HG03442 (cell line): ENCODE data around the gene APLN.
A peak's percentile ranks its signal among the peaks of the same experiment; 100 is the strongest.

Source experiments
- ATAC-seq: cut with Tn5 transposase; IDR thresholded peaks from one replicate; pipeline ENCODE4 v1.9.1; 2021; ENCODE audit warnings: mild to moderate bottlenecking, moderate library complexity; ENCODE audit not compliant: unreplicated experiment

The APLN gene

DNA sequence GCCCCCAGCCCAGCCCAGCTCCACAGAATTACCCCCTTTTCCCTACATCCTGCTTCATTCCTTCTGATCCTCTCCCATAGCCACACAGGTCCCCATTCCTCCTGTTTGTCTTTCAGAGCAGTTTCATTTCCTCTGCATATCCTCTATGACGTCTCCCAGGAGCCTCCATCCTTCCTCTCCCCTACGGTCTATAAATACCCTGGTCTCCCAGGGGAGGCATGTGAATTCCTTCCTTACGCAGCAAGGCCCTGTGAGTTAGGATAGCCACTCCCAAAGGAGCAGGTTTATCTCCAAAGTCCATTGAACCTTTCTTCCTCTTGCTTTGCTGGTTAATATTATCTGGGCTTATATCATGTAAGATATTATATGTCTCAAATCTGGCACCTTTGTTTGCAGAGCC, 8.4 kb upstream of the APLN start:
- no peak for ATAC-seq

DNA sequence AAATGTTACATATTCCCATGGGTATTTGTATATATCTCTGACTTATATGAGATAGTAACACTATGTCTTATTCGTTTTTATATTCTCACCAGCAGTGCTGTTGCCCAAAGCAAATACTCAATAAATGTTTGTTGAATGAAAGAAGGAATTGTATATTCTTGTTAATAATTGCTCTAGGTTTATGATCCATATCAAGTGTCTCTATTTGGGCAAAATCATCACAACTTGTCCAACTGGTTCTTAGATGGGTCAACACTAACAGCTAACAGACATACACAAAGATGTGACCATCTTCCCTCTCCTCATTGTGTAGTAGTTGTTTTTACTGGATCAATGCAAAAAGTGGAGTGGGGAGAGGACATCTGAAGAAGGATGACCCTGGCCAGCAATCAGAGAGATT, 6.6 kb upstream of the APLN start:
- ATAC-seq: no peak

DNA sequence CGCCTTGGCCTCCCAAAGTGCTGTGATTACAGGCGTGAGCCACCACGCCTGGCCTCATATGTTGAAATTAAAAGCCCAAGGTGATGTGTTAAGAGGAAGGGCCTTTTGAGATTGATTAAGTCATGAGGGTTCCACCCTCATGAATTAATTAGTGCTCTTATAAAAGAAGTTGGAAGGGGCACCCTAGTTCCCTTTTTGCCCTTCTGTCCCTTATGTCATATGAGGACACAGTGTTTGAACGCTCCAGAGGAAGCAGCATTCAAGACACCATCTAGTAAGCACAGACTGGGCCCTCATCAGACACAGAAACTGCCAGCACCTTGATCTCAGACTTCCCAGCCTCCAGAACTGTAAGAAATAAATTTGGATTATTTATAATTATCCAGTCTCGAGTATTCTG, 5.1 kb upstream of the APLN start:
- ATAC-seq: no peak

DNA sequence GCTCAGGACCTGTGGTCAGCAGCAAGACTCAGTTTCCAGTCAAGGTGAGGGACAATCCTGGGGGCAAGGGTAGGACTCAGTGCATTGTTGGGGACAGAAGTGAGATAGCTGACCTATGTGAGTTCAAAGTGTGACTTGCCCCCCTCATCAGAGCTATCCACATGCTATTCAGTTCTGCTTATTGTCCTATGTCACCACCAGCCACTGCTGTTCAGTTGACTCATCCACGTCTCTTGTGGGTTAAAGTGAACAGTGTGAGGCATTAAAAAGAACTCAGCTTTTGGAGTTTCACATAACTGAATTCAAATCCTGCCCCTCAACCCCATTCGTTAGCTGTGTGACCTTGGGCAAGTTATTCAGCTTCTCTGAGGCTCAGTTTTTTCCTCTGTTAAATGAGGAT, 4.4 kb upstream of the APLN start:
- no peak for ATAC-seq

GRCh38 chrX:129658429-129658828, 3.7 kb upstream of the APLN start:
- ATAC-seq: no peak

GRCh38 chrX:129655547-129656249, 942 bp upstream of the APLN start:
- ATAC-seq: no peak

GRCh38 chrX:129653971-129654651, 645 bp downstream of the APLN start:
- peak; percentile 58 for ATAC-seq

GRCh38 chrX:129653181-129653970, 1.4 kb downstream of the APLN start:
- no peak for ATAC-seq

DNA sequence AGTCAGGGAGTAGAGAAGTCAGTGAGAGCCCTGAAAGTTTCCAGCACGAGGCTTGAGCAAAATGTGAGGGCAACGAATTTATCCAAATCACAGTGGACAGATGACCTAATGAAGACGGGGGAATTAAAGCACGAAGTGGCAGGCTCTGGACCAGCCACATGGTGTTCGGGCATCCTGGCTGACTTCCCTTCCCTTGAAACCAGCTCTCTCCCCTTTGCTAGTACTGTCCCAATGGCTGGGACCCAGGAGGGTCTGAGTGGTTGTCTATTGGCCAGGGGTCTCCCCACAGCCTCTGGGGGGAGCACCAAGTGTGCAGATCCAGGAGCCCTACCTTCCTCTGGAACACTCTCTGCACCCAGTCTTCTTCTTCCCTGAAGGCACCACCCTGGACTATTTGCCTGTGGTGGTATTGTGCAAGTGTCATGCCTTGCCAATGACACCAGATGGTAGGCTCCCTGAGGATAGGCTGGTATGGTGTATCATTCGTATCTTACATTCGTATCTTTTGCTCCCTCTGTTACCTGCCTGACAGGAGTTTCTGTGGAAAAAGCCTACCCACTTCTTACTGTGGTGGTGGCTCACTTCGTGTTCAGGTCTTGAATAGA, 2.1 kb downstream of the APLN start:
- ATAC-seq: no peak

DNA sequence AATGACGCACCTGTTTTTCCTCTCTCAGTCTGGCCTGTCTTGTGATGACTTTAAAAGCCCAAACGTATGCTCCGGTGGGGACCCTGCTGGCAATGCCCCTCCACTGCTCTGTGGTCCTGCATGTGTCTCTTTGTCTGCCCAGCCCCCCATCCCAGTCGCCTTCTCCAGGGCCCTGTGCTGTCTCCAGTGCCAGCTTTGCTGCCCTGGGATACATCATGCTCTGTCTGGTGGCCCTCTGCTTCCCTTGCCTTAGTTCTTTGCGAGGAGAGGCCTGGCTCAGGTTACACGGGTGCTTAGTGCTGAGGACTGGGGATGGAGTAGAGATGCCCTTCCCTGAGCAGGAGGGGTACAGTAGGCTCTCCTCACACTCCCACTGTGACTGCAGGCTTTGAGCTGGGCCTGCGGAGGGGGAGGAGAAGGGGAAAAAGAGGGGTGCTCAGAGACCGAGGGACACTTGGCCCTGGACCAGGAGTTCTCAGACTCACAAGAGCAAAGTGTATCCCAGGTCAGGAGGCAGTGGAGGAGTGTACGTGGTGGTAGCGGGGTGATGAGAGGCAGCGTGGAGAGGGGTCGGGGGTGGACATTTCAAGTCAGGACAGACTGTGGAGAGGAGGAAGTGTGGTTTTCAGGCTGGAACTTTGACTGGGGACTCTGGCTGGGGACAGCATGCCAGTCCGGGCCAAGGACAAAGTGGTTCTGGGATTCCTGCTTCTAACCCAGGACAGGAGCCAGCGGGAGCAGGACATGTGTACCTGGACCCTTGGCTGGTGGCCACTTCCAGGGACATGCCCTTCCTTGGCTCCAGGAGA, 2.8 kb downstream of the APLN start:
- no peak for ATAC-seq

DNA sequence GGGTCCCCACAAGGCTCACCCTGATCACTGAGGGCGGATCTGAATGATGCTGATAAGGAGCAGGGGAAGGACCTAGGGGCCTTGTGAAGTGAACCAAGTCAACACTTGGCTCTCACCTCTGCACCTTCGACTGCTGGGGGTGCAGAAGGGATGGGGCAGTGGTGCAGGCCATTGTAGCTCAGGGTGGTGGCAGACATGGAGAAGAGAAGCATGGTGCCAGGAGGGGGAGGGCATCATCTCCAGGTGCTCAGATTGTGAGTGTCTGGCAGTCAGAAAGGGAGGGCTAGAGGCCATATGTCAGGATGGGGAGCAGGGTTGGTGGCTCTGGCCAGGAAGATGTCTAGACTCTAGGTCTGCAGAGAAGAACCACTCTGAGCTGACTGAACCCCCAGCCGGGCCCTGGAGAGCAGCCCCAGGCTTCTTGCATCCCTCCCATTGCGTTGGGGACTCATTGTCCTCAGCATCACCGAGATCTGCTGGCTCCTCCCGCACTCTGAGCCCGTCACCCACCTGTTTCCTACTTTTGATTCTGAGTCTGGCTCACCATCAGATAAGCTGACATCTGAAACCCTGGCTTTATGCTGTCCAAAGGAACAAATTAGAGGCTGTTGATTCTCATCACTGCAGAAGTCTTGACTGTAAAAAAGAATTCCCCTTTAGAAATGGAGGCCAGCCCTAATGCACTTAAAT, 3.8 kb downstream of the APLN start:
- no peak for ATAC-seq

GRCh38 chrX:129650183-129650689, 4.5 kb downstream of the APLN start:
- no peak for ATAC-seq

- no peak for ATAC-seq
Observed at GRCh38 chrX:129649268-129650182, 5.2 kb downstream of the APLN start.

GRCh38 chrX:129648514-129649267, 6.1 kb downstream of the APLN start:
- no peak for ATAC-seq

DNA sequence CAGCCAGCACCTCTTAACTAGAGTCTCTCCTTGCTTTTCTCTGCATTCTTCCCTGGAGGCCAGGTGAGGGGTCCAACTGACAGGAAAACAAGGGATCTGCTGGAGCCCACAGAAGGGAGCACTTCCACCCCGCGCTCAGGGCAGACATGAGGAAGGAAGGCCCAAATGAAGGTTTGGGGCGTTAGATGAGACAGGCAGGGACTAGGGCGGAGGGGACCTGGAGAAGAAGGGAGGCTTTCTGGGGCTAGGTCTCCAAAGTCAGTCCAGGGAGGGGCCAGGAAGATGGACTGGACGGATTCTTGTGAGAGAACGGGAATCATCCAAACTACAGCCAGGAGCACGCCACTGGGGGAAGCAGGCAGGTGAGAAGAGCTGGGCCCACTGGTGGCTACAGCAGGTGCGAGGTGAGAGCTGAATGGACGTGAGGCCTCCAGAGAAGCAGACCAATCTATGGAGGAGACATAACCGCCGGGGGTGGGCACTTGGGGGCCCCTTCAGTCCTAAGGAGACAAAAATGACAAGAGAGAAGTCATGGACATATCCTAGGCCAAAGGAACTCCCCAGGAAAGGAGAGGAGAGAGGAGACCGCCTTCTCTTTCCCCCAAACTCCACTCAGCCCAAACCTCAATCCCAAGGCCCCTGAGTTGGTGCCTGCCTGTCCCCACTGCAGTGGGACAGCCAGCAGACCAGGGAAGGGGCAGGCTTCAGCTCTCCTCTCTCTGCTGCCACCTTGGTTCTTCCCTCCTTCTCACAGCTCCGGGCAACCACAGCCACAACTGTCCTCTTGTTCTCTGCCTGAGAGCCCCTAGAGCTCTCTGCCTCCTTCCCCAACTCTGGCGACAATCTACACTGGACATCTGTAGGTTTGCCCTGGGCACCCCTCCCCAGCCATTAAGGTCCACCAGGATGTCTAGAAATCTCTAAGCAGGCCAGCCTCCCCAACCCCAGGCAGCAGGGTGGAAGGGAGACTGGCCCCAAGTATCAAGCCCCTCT, 7.0 kb downstream of the APLN start:
- ATAC-seq: no peak

- no peak for ATAC-seq
Observed at GRCh38 chrX:129646566-129647417, 8.0 kb downstream of the APLN start.
